Thymus (tissue), 11 donors: ENCODE measurements around the gene KHDRBS2. TPM values are rescaled to one million over a fixed set of nuclear protein-coding genes. Genes with fewer than 3 reads are reported as not detected.

ENCODE experiments used
- DNase-seq, 9 donors: peaks; one replicate each; pipeline ENCODE4 v3.0.0-alpha.2; 2013; ENCODE audit warnings: low spot score in 9 of 9, low read depth in 6 of 9, missing footprints in 1 of 9
- H3K27ac ChIP-seq, 2 donors: one replicate each; pipeline ENCODE4 v1.5.1; 2013; ENCODE audit warnings: control low read depth in 1 of 2, low read depth in 1 of 2, low read length in 1 of 2, mild to moderate bottlenecking in 1 of 2, moderate library complexity in 1 of 2
- H3K27me3 ChIP-seq, 2 donors: one replicate each; pipeline ENCODE4 v1.5.1; 2013; ENCODE audit warnings: low read length in 1 of 2; ENCODE audit not compliant: control insufficient read depth in 2 of 2, insufficient read depth in 1 of 2
- H3K36me3 ChIP-seq, 2 donors: one replicate each; pipeline ENCODE4 v1.5.1; 2013; ENCODE audit warnings: low read length in 1 of 2, mild to moderate bottlenecking in 1 of 2, moderate library complexity in 1 of 2; ENCODE audit not compliant: control insufficient read depth in 2 of 2, insufficient read depth in 2 of 2
- H3K4me1 ChIP-seq, 2 donors: one replicate each; pipeline ENCODE4 v1.5.1; 2013; ENCODE audit warnings: low read length in 2 of 2; ENCODE audit not compliant: control insufficient read depth in 2 of 2, insufficient read depth in 2 of 2
- H3K4me3 ChIP-seq, 2 donors: one replicate each; pipeline ENCODE4 v1.5.1; 2013; ENCODE audit warnings: low read length in 2 of 2, control low read depth in 1 of 2, mild to moderate bottlenecking in 1 of 2
- H3K9me3 ChIP-seq, 2 donors: one replicate each; pipeline ENCODE4 v1.5.1; 2013; ENCODE audit warnings: low read length in 1 of 2, mild to moderate bottlenecking in 1 of 2; ENCODE audit not compliant: control insufficient read depth in 2 of 2, insufficient read depth in 1 of 2
- WGBS: extraction: QIAGEN DNeasy Blood & Tissue Kit; methylation state at CpG from one replicate; pipeline ENCODE4 v1.1.7; 2013; 5-methylcytosine and 5-hydroxymethylcytosine counted together
- polyA plus RNA-seq: library from polyadenylated mRNA; stranded (reverse); fragments of 200-250 nt; gene quantifications from one replicate; pipeline ENCODE4 v1.2.3, GENCODE V29; 2013
- total RNA-seq: library from RNA; stranded (reverse); fragments of 120-200 nt; gene quantifications from one replicate; pipeline ENCODE4 v1.2.4, GENCODE V29; 2013
- donor health status: healthy.

Gene KHDRBS2
- total and polyA plus RNA-seq, 2 donors, result 0.71 to 1.5 TPM

GRCh38 chr6:61949971-61950370, 336.1 kb downstream of the KHDRBS2 start:
- WGBS, result 95% methylated on average over 1 of the region's 1 CpG
- Histone ChIP-seq H3K9me3 (no peaks in the 10 kb centered on the region), H3K4me3 (no peak overlapping the region), H3K36me3 (no peaks in the 10 kb centered on the region), H3K4me1 (no peaks in the 10 kb centered on the region), H3K27ac (no peak overlapping the region), H3K27me3 (no peaks in the 10 kb centered on the region)
- no peak for DNase-seq

GRCh38 chr6:61949161-61949560, 336.9 kb downstream of the KHDRBS2 start:
- Histone ChIP-seq H3K27me3 (no peaks in the 10 kb centered on the region), H3K27ac (no peak overlapping the region)

GRCh38 chr6:61947311-61947947, 338.6 kb downstream of the KHDRBS2 start:
- no peaks in the 10 kb centered on the region for H3K27me3 ChIP-seq
- H3K27ac ChIP-seq, result no peak overlapping the region
- no peak for DNase-seq
- H3K4me1 ChIP-seq, result no peaks in the 10 kb centered on the region
- no peak overlapping the region for H3K4me3 ChIP-seq
- H3K36me3 ChIP-seq, result no peaks in the 10 kb centered on the region
- no peaks in the 10 kb centered on the region for H3K9me3 ChIP-seq

More at GRCh38 chr6:61949161-61949560, 336.9 kb downstream of the KHDRBS2 start:
- no peaks in the 10 kb centered on the region for H3K36me3 ChIP-seq
- H3K4me3 ChIP-seq, result no peak overlapping the region
- H3K9me3 ChIP-seq, result no peaks in the 10 kb centered on the region
- no peak for DNase-seq
- H3K4me1 ChIP-seq, result no peaks in the 10 kb centered on the region

GRCh38 chr6:61940919-61941318, 345.1 kb downstream of the KHDRBS2 start:
- Histone ChIP-seq H3K4me1 (no peaks in the 10 kb centered on the region), H3K27ac (no peak overlapping the region), H3K36me3 (no peaks in the 10 kb centered on the region), H3K4me3 (no peak overlapping the region), H3K9me3 (peaks cover 0 to 4% of the 10 kb centered on the region in 2 donors), H3K27me3 (no peaks in the 10 kb centered on the region)
- WGBS, result 97% methylated on average over 2 of the region's 2 CpGs
- DNase-seq, result no peak

- DNase-seq, result no peak
- H3K27me3 ChIP-seq, result no peaks in the 10 kb centered on the region
- H3K9me3 ChIP-seq, result no peaks in the 10 kb centered on the region
- H3K4me1 ChIP-seq, result no peaks in the 10 kb centered on the region
- WGBS, result 80% methylated on average over 1 of the region's 1 CpG
- no peak overlapping the region for H3K27ac ChIP-seq
- no peak overlapping the region for H3K4me3 ChIP-seq
- no peaks in the 10 kb centered on the region for H3K36me3 ChIP-seq
Observed at GRCh38 chr6:61935242-61935846, 350.7 kb downstream of the KHDRBS2 start.

GRCh38 chr6:61909486-61909885, 376.5 kb downstream of the KHDRBS2 start:
- DNase-seq, result no peak
- no peaks in the 10 kb centered on the region for H3K36me3 ChIP-seq
- H3K4me1 ChIP-seq, result no peaks in the 10 kb centered on the region
- no peaks in the 10 kb centered on the region for H3K9me3 ChIP-seq
- no peak overlapping the region for H3K27ac ChIP-seq
- H3K4me3 ChIP-seq, result no peak overlapping the region
- 97% methylated on average over 2 of the region's 2 CpGs for WGBS
- H3K27me3 ChIP-seq, result no peaks in the 10 kb centered on the region

- Histone ChIP-seq H3K27ac (no peak overlapping the region), H3K4me3 (no peak overlapping the region), H3K36me3 (no peaks in the 10 kb centered on the region), H3K9me3 (no peaks in the 10 kb centered on the region), H3K27me3 (no peaks in the 10 kb centered on the region), H3K4me1 (no peaks in the 10 kb centered on the region)
- WGBS, result 98% methylated on average over 6 of the region's 6 CpGs
- DNase-seq, result no peak
Observed at GRCh38 chr6:61901748-61902147, 384.3 kb downstream of the KHDRBS2 start.

GRCh38 chr6:61894536-61894935, 391.5 kb downstream of the KHDRBS2 start:
- H3K27me3 ChIP-seq, result no peaks in the 10 kb centered on the region
- no peaks in the 10 kb centered on the region for H3K4me1 ChIP-seq
- H3K27ac ChIP-seq, result no peak overlapping the region
- no peak overlapping the region for H3K4me3 ChIP-seq
- H3K9me3 ChIP-seq, result no peaks in the 10 kb centered on the region
- H3K36me3 ChIP-seq, result no peaks in the 10 kb centered on the region
- DNase-seq, result no peak
- WGBS, result 93% methylated on average over 9 of the region's 9 CpGs

GRCh38 chr6:61887423-61887822, 398.6 kb downstream of the KHDRBS2 start:
- Histone ChIP-seq H3K27ac (no peak overlapping the region), H3K36me3 (no peaks in the 10 kb centered on the region), H3K27me3 (no peaks in the 10 kb centered on the region), H3K4me3 (no peak overlapping the region), H3K4me1 (no peaks in the 10 kb centered on the region), H3K9me3 (no peaks in the 10 kb centered on the region)
- WGBS, result 92% methylated on average over 1 of the region's 1 CpG
- DNase-seq, result no peak
